Smooth muscle cell (in vitro differentiated cells): Measurements from ENCODE around the gene LRFN2. TPM values are rescaled to one million over a fixed set of nuclear protein-coding genes. Genes with fewer than 3 reads are reported as not detected.

Experiments
- DNase-seq: peaks from one replicate; lab custom pipeline; 2025; ENCODE audit not compliant: unreplicated experiment; lab: John Stamatoyannopoulos, UW
- H2AFZ ChIP-seq: fragments of 200-600 bp; sonication (generic); 2 replicates; pipeline ENCODE4 v1.6.0; 2016; ENCODE audit warnings: antibody characterized with exemption, low read depth, mild to moderate bottlenecking
- H3F3A ChIP-seq: fragments of 200-600 bp; sonication (generic); 2 replicates; pipeline ENCODE4 v1.6.0; 2017; ENCODE audit warnings: antibody characterized with exemption, low read depth
- H3K27ac ChIP-seq: fragments of 200-600 bp; sonication (generic); 2 replicates; pipeline ENCODE4 v1.5.1; 2016; ENCODE audit warnings: low read depth, mild to moderate bottlenecking
- H3K27me3 ChIP-seq: fragments of 200-600 bp; sonication (generic); 2 replicates; pipeline ENCODE4 v1.6.1; 2016; ENCODE audit warnings: low read depth, mild to moderate bottlenecking
- H3K36me3 ChIP-seq: fragments of 200-600 bp; sonication (generic); 2 replicates; pipeline ENCODE4 v1.5.1; 2016; ENCODE audit warnings: low read depth
- H3K4me1 ChIP-seq: fragments of 200-600 bp; sonication (generic); 2 replicates; pipeline ENCODE4 v1.5.1; 2016; ENCODE audit warnings: low read depth
- H3K4me2 ChIP-seq: fragments of 200-600 bp; sonication (generic); 2 replicates; pipeline ENCODE4 v1.6.0; 2016; ENCODE audit warnings: mild to moderate bottlenecking
- H3K4me3 ChIP-seq: fragments of 200-600 bp; sonication (generic); 2 replicates; pipeline ENCODE4 v1.5.1; 2016; ENCODE audit warnings: mild to moderate bottlenecking
- H3K79me2 ChIP-seq: fragments of 200-600 bp; sonication (generic); 2 replicates; pipeline ENCODE4 v1.6.0; 2016; ENCODE audit warnings: low read depth, mild to moderate bottlenecking
- H3K9ac ChIP-seq: fragments of 200-600 bp; sonication (generic); 2 replicates; pipeline ENCODE4 v1.6.0; 2016; ENCODE audit warnings: low read depth
- H3K9me3 ChIP-seq: fragments of 200-600 bp; sonication (generic); replicated peaks from 2 replicates; pipeline ENCODE4 v1.5.1; 2016; ENCODE audit warnings: low read depth
- H4K20me1 ChIP-seq: fragments of 200-600 bp; sonication (generic); 2 replicates; pipeline ENCODE4 v1.6.0; 2016; ENCODE audit warnings: low read depth
- WGBS: methylation state at CpG from one replicate; pipeline ENCODE4 v1.1.7; 2016; ENCODE audit warnings: low lambda C conversion rate; 5-methylcytosine and 5-hydroxymethylcytosine counted together
- polyA plus RNA-seq: library from polyadenylated mRNA; unstranded; fragments of >200 nt; fragmentation: Nextera tagmentation; extraction: Ambion mirVana; gene quantifications from 2 replicates; pipeline ENCODE4 v1.2.1, GENCODE V29; 2016
- total RNA-seq: library from RNA; depleted of rRNA; stranded (reverse); fragments of >200 nt; gene quantifications from 2 replicates; pipeline ENCODE4 v1.2.3, GENCODE V29; 2014
- TF ChIP-seq, protein P1 (sequence below): fragments of 200-600 bp; sonication (generic); IDR thresholded peaks from 2 replicates; pipeline ENCODE4 v1.5.1; 2017; ENCODE audit warnings: borderline replicate concordance, mild to moderate bottlenecking, antibody characterized with exemption; ENCODE audit not compliant: insufficient read depth, poor library complexity, severe bottlenecking

LRFN2 gene
- total and polyA plus RNA-seq, 2 experiments from 2014 or later = 0.04 to 0.57 TPM

DNA sequence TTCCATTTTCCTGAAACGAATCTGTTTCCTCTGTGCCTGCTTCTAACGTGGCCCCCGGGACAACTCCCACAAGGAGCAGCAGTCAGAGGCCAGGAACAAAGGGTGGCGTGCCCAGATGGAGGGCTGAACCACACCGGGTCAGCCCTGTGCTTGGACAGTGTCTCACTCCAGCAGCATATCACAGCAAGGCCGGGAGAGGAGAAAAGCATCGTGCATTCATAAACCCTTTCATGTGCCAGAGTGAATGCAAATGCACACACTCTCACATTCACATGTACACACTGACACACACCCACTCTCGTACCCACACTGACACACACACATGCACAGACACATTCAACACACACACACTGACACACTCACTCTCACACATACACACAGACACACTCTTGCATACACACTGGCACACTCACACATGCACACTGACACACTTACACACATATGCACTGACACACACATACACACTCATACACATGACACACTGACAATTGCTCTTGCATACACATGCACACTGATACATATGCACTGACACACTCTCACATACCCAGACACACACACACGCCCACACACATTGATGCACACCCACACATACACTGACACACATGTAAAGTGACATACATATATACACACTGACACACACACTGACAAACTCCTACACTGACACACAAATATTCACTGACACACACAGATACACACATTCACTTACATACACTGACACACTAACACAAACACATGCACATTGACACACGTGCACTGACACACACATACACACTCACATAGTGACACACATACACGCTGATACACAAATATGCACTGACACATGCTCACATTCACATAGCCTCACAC lies 237.0 kb downstream of the LRFN2 start:
- Histone ChIP-seq H3K9ac (no peak overlapping the region), H4K20me1 (no peaks in the 10 kb centered on the region), H3F3A (no peaks in the 10 kb centered on the region), H3K4me1 (peaks cover 18% of the 10 kb centered on the region), H3K4me3 (no peak overlapping the region), H2AFZ (no peak overlapping the region), H3K4me2 (no peak overlapping the region), H3K36me3 (no peaks in the 10 kb centered on the region), H3K27me3 (no peaks in the 10 kb centered on the region), H3K79me2 (no peaks in the 10 kb centered on the region), H3K27ac (peak overlapping the region; percentile 55), H3K9me3 (no peaks in the 10 kb centered on the region)
- DNase-seq = no peak
- 67% methylated on average over 11 of the region's 11 CpGs for WGBS
- TF ChIP-seq, protein P1, sequence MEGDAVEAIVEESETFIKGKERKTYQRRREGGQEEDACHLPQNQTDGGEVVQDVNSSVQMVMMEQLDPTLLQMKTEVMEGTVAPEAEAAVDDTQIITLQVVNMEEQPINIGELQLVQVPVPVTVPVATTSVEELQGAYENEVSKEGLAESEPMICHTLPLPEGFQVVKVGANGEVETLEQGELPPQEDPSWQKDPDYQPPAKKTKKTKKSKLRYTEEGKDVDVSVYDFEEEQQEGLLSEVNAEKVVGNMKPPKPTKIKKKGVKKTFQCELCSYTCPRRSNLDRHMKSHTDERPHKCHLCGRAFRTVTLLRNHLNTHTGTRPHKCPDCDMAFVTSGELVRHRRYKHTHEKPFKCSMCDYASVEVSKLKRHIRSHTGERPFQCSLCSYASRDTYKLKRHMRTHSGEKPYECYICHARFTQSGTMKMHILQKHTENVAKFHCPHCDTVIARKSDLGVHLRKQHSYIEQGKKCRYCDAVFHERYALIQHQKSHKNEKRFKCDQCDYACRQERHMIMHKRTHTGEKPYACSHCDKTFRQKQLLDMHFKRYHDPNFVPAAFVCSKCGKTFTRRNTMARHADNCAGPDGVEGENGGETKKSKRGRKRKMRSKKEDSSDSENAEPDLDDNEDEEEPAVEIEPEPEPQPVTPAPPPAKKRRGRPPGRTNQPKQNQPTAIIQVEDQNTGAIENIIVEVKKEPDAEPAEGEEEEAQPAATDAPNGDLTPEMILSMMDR = no peak

DNA sequence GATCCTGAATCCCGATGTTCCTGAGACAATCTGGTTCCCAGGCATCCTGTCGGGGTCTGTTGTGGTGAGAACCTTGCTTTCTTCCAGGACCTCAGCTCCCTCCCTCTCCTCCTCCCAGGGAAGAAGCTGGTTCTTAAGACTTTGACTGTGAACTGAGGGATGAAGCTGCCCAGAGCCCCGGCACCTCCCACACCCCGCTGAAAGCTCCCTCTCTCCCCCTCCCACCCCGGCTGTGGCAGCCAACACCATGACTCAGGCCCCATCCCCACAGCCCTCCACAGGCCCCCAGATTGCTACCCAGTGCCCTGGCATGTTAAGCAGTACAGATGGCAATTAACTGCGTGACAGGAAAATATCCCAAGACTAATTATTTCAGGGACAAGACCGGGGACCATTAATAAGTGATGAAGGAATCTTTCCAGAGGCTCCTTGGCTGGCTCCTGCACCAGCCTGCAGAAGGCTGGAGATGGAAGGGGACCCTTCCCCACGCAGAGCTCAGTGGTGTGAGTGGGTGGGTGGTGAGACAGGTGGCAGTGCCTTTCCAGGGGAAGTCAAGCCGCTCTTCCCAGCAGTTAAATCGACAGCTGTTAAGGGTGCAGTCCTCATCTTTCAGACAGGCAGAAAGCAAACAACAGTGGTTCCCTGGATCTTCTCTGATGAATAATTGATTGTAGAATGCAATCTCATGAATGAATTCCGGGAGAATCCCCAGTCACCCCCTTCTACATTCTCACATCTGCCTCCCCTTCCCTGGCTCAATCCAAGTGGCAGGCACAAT lies 237.9 kb downstream of the LRFN2 start:
- no peaks in the 10 kb centered on the region for H3K9me3 ChIP-seq
- no peaks in the 10 kb centered on the region for H3K36me3 ChIP-seq
- H4K20me1 ChIP-seq = no peaks in the 10 kb centered on the region
- peak overlapping the region; percentile 47 for H3K4me2 ChIP-seq
- H3K9ac ChIP-seq = no peak overlapping the region
- TF ChIP-seq, protein P1 = no peak
- H3F3A ChIP-seq = no peaks in the 10 kb centered on the region
- H3K4me3 ChIP-seq = no peak overlapping the region
- peaks cover 24% of the 10 kb centered on the region for H3K4me1 ChIP-seq
- DNase-seq = peak; percentile 19
- no peaks in the 10 kb centered on the region for H3K79me2 ChIP-seq
- WGBS = 32% methylated on average over 10 of the region's 11 CpGs
- no peak overlapping the region for H2AFZ ChIP-seq
- peak overlapping the region; percentile 55 for H3K27ac ChIP-seq
- no peaks in the 10 kb centered on the region for H3K27me3 ChIP-seq

DNA sequence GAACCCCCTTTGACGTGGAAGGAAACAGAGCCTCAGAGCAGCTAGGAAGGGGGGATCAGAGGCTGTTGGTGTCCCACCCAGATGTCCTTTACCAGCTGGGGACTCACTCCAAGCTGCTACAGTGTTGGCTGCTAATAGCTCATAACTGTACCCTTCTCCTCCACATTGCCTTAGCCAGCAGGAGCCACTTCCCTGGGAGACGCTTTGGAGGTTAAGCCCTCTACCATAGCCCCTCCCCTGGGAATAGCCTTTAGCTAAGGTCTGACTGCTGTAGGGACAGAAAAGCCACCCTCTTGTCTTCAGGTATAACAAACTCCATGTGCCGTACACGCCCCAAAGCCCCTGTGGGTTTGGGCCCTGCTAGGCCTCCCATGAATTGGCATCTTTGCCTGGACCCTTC lies 238.6 kb downstream of the LRFN2 start:
- Histone ChIP-seq H3K27ac (peak overlapping the region; percentile 55), H3K4me1 (peaks cover 30% of the 10 kb centered on the region), H3K36me3 (no peaks in the 10 kb centered on the region), H3K4me2 (no peak overlapping the region), H3K4me3 (no peak overlapping the region), H3K79me2 (no peaks in the 10 kb centered on the region), H3K27me3 (no peaks in the 10 kb centered on the region), H3F3A (no peaks in the 10 kb centered on the region), H2AFZ (no peak overlapping the region), H3K9me3 (no peaks in the 10 kb centered on the region), H3K9ac (no peak overlapping the region), H4K20me1 (no peaks in the 10 kb centered on the region)
- 74% methylated on average over 4 of the region's 4 CpGs for WGBS
- TF ChIP-seq, protein P1 = no peak
- no peak for DNase-seq
